ENCODE results near the gene MUC4.
"Not testable (repeated sequence)": the region's sequence is repeated elsewhere in the genome, so short reads cannot be mapped to it uniquely, and the experiment has no call there.

MUC4 gene

DNA sequence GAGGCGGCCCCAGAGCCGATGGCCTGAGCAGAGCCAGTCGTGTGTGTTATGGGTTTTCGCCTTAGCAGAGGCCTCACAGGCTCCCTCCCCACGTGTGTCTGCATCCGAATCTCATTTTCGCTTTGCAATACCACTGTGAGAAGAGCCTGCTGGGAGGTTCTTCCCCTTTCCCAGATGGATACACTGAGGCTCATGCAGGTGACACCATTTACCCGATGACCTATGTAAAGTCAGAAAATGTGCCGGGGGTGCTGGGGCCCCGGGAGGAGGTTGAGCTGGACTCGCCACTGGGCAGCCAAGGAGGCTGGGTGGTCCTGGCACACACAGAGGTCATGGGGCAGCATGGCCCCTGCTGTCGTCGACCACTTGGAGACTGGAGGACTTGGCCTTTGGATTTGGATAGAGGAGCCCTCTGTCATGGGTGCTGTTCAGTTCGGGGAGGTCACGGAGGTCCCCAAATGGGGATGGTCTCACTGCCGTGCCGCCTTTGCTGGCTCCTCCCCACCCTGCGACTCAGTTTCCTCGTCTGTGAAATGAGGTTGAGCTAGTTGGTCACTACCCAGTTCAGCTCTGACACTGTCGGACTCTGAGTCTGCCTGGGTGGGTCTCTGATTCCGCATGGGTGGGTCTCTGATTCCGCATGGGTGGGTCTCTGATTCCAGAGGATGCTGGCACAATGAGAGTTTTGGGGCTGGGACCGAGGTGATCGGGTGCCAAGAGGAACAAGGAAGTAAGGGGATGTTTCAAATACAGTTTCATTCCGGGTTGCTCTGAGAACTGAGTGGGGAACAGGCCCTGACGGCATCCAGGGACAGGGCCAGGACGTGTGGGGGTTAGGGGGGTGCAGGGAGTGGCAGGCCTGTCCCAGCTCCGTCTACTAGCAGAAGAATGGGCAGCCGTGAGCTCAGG lies 23.2 kb upstream of the MUC4 start:
- no peak for DNase-seq

DNA sequence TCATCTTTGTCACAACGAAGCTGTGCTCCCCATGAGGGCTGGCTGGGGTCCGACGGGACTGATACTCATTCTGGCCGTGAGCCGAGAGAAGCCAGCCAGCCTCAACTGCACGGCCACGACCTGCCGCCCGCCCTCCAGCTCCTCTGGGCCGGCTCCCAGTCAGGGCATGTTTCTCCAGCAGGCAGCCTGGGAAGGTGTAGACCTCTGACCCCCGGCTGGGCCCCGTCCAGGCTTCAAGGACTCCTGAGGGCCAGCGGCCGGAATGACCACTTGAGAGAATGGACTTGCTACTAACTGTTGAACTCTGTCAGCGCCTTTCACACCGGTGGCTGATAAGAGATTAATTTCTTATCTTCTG lies 18.1 kb upstream of the MUC4 start:
- DNase-seq, result no peak

DNA sequence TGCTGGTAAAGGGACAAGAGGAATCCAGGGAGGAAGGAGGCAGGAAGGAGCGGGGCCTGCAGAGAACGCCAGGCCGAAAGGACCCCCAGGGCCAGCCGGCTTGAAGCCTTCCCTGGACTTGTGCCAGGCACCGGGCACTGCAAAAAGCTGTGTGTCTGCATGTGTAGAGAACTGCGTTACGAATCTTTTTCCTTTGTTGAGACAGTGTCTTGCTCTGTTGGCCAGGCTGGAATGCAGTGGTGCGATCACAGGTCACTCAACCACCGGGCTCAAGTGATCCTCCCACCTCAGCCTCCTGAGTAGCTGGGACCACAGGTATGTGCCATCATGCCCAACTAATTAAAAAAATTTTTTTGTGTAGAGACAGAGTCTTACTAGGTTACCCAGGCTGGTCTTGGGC lies 17.0 kb upstream of the MUC4 start:
- DNase-seq, result no peak

DNA sequence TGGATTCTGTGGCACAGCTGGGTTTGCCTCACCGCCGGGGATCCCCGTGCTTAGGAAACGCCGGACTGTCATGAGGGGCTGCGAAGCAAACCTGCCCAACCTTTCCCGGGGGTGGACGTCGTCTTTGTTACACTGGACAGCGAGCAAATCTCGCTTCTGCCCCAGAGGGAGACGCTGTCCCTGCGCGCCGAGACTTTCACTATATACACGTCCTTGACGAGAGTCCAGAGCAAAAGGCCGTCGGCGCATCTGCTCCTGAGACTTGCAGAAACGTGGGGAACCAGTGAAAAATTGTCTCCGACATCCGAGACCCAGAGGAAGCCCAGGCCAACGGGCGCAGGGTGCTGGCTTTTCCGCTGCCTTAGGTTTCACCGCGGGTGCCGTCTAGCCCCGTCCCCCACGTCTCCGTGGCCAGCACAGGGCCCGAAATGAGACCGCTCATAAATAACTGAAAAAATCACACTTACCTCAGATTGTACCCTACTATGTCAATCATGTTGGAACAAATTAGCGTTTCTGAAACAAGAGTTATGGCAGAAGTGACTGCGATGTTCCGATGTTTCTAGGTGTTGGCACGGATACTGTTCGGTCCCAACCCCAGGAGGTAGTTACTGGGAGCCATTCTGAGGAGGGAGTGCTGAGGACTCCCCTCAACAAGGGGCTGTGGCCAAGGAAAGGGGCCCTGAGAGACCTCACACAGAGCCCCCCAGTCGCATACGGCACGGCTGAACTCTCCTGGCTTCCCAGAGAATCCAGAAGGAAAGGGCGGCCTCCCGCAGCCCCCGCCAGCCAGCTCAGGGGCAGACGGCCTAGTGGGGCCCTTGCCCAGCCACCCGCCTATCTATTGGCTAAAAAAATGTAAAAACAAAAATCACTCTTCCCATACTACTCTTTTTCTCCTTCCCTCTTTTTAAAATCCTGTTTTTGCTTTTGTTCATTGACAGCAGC lies 14.4 kb upstream of the MUC4 start:
- no peak for DNase-seq

DNA sequence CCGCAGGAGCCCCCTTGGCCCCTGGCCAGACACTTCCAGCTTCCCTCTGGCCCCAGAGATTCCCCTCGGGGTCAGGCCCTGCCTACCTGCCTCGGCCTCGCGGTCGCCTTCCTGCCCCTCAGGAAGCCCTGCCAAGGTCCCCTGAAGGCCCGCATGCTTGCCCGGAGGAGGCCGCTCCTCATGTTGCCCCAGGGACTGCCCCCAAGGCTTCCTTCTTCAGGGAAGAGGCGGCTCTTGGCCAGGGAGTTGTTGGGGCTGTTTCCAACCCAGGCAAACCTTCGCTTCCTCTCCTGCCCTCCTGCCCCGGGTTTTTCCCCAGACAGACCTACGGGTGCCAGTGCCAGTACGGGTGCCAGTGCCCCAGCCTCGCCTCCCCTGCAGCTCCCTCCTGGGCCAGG lies 13.5 kb upstream of the MUC4 start:
- DNase-seq, result no peak

DNA sequence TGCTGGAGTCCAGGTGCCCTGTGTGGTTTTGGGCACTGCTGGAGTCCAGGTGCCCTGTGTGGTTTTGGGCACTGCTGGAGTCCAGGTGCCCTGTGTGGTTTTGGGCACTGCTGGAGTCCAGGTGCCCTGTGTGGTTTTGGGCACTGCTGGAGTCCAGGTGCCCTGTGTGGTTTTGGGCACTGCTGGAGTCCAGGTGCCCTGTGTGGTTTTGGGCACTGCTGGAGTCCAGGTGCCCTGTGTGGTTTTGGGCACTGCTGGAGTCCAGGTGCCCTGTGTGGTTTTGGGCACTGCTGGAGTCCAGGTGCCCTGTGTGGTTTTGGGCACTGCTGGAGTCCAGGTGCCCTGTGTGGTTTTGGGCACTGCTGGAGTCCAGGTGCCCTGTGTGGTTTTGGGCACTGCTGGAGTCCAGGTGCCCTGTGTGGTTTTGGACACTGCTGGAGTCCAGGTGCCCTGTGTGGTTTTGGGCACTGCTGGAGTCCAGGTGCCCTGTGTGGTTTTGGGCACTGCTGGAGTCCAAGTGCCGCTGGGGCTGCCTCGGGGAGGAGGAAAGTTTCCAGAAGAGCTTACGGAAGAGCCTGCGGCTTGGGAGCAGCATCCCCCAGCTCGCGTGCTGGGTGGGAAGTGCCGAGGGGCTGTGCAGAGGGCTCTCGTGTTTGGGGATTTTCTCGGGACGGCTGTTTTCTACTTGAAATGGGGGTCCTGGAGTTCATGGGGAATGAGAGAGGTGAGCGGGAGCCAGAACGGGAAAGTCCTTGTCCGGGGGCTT lies 12.9 kb upstream of the MUC4 start:
- not testable (repeated sequence) for DNase-seq

DNA sequence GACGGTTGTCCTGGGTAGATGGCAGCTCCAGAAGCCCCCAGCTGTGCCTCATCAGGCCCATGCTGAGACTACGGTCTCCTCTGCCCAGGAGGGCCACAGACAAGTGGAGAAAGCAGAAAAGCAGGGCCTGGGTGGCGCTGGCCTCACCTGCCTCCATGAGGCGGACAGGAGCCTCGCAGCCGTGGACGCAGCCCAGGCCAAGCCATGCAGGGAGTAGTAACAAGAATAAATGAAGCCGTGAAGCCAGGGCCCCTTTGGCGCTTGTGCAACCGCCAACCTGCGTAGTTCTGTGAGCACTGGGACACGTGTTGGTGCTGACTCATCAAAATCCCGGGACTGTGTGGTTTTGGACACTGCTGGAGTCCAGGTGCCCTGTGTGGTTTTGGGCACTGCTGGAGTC lies 12.3 kb upstream of the MUC4 start:
- DNase-seq, result no peak

DNA sequence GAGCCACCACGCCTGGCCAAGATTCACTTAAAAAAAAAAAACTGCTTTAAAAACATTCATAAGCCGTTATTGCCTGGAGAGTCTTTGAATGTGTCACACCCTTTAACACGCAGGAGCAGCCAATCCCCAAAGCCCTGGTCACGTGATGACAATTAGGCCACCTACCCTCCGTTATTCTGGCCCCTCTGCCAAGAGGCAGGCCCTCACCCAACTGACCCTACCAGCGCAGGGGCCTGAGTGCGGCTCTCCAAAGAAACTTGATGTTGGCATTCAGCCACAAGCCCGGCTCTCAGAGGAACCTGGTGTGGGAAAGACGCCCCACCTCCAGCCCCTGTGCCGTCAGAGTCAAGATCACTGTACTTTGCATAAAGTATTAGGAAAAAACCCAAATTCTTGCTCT lies 11.6 kb upstream of the MUC4 start:
- DNase-seq, result no peak

DNA sequence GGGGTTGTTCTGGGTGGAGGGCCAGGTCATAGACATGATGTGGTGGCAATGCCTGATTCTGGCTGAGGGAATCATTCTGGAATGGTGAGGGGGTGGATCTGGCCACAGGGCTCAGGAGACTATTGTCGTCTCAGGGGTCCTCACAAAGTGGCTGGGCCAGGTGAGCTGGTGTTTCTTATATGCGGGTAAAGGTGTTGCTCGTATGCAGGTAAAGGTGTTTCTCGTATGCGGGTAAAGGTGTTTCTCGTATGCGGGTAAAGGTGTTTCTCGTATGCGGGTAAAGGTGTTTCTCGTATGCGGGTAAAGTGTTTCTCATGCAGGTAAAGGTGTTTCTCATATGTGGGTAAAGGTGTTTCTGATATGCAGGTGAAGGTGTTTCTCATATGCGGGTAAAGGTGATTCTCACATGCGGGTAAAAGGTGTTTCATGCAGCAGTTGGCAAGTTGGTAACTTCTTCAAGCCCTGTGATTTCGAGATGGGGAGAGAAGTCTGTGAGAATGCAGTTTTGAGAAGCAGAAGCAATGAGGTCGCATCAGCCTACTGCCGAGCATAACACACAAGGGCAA lies 10.5 kb upstream of the MUC4 start:
- no peak for DNase-seq

DNA sequence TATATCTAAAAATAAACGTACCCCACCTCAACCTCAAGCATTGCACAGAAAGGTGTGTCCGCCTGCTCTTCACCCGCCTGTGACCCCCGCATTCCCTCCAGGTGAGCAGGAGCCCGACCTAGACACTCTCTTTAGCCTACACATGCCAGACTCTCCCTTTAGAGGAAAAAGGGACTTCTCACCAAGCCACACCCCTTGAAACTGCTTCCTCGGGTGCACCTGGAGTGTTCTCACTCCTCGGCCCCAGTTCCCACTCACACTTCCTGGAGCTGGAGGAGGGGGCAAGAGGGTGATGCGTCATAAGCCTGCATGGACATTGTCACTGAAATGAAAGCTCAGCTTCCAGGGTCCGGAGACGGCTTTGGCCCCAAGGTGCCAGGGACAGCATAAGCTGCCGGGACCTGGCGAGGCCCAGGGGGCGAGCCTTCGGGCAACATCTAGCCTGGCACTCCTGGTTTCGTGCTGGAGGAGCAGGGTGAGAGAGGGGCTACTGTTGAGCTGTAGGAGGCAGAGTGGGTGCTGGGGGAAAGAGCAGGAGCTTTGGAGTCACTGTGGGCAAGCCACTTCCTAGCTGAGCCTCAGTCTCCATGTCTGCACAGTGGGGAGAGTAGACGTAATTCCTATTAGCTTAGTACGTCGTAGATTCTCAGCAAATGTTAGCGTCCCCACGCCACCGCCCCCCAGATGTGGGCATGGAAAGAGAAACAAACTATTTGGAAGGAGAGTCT lies 9.8 kb upstream of the MUC4 start:
- no peak for DNase-seq

DNA sequence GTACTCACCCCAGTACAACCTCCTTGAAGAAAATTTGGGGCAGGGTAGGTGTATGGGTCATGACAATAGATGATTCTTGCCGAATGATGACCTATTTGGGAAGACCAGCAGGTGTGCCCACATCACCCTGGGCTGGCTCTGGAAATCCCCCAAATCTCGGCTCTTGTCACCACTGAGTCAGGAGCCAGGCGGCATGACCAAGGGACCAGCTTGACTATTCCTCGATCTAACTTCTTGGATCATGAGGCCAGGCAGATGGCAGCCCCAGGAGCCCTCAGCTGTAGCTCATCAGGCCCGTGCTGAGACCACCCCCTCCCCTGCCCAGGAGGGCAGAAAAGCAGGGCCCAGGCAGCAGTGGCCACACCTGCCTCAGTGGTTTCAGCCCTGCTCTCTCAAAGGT lies 9.2 kb upstream of the MUC4 start:
- no peak for DNase-seq

DNA sequence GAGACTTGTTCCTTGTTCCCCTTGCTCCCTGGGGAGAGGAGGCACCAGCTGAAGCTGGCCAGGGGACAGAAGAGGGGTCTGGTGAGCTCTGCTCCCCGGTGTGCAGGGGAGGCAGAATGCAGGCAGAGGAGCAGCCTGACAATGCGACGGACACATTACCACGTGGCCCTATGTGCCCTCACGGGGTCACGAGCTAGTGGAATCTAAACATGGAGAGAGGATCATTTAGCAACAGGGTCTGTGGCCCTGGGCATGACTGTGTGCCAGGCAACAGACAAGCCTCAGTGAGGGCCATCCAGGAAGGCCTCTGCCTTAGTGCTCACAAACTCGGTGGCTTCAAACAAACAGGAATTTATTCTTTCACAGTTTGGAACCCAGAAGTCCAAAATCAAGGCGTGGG lies 8.5 kb upstream of the MUC4 start:
- no peak for DNase-seq

DNA sequence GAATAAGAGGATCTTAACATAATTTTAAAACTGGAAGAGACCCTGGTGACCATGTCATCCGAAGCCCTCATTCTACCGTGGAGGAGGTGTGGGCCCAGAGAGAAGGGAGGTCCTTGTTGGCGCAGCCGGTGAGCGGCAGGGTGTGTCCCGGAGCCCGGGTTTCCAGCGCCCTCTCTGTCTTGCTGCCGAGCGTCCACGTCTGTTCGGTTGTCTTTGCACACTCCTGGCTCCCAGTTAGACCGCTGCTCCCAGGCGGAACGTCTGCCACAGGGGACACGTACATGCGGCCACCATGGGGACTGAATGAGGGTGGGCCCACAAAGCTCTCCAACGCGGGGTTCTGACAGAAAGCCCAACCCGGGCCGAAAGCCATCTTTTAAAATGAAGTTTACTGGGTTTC lies 6.6 kb upstream of the MUC4 start:
- DNase-seq, result no peak

DNA sequence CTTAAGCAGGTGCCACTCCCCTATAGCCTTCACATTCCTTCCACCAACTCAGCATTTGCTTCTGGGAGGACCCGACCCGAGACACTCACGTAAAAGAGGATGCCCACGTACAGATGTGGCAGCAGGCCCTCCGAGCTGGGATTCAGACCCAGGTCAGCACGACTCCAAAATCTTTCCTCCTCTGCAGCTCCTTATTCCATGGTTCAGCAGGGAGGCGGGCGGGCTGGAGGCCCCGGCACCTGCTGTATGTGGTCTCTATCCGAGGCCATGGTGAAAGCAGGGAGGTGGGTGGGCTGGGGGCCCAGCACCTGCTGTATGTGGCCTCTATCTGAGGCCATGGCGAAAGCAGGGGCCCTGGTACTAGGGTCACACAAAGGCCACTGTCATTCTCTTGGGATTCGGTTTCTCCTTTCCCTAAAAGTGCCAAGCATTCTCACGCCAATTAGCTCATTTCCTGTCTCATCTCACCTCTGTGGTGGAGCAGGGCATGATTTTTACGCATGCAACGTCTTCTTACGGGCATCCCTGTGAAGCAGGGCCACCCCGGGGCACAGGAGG lies 5.9 kb upstream of the MUC4 start:
- DNase-seq, result no peak

DNA sequence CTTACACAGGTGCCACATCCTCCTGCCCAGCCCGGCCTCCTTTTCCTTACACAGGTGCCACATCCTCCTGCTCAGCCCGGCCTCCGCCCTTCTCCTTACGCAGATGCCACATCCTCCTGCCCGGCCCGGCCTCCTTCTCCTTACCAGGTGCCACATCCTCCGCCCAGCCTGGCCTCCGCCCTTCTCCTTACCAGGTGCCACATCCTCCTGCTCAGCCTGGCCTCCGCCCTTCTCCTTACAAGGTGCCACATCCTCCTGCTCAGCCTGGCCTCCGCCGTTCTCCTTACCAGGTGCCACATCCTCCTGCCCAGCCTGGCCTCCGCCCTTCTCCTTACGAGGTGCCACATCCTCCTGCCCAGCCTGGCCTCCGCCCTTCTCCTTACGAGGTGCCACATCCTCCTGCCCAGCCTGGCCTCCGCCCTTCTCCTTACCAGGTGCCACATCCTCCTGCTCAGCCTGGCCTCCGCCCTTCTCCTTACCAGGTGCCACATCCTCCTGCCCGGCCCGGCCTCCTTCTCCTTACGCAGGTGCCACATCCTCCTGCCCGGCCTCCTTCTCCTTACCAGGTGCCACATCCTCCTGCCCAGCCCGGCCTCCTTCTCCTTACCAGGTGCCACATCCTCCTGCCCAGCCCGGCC lies 4.7 kb upstream of the MUC4 start:
- DNase-seq, result not testable (repeated sequence)

DNA sequence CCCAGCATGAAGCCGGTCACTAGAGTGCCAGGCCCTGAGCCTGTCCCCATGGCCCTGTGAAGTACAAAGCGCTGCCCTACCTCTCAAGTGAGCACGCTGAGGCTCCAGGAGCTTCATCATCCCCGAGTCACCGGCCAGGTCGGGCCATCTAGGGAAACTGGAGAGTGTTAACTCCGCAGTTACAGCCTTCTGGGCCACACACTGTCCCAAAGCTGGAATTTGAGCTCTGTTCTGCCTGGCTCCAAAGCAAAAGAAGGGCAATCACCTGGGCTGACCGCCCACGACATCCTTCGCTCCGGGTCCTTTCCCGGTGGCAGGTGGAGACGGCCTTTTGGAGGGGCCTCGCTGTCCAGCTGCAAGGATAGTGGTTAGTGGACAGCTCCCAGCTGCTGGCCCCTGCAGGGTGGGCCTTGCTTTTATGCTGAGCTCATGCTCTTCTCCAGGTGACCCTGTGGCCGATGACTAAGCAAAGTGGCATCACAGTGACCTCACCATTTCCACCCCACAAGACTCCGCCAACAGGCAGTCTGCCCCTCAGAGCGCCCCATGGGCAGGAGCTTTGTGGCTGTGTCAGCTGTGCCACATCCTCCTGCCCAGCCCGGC lies 3.5 kb upstream of the MUC4 start:
- no peak for DNase-seq

DNA sequence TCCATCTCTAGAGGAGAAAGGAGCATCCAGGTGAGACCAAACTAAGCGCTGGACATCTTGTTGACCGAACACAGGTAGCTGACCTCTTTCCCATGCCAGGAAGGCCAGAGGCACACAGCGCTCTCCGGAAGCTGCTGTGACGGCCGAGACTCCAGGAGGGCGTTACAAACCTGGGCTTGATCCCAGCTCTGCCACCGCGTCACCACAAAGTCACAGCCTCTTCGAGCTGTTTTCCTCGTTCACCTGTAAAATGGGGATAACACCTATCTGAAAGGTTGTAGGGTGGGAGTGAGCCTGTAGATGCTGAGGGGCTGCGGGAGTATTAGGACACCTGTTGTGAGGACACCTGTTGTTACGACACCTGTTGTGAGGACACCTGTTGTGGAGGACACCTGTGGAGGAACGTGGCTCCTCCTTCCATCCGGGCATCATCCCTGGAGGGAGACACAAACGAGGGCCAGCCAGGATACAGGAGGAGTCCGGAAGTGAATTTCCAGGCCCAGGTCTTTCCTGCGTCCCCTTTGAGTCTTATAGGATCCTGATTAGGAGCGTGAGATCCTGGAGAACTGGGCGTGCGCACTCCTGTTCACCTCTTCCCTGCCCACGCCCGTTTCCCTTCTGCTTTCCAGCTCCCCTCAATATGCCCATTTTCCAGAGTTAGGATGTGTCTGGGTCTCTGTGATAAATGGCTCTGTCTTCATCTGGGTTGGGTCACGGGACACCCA lies 2.3 kb upstream of the MUC4 start:
- no peak for DNase-seq

DNA sequence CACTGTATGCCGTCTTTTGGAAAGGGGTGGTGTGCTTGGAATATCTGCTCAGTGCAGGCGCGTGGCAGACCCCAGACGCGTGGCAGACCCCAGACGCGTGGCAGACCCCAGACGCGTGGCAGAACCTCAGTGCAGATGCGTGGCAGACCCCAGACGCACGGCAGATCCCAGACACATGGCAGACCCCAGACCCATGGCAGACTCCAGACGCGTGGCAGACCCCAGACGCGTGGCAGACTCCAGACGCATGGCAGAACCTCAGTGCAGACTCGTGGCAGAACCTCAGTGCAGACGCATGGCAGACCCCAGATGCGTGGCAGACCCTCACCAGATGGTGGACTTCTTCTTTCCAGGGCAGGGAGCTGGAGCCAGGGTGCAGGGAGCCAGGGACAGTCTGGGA lies 637 bp upstream of the MUC4 start:
- no peak for DNase-seq

DNA sequence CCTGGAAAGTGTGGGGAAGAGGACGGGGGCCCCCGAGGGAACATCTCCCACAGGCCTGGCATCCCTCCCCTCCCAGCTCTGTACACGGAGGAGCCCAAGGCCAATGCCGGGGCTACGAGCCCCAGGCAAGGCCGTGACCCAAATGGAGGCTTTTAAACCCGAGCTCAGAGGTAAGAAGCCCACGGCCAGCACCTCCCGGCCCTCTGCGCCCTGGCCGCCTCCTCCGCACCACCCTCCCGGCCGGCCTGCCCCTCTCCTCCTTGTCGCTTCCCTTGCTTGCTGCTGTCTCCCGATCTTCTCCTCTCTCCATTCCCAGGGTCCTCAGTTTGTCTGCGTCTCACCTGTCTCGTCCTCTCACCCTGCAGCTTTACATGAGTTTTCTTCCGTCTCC lies 1.3 kb downstream of the MUC4 start:
- DNase-seq, result no peak

DNA sequence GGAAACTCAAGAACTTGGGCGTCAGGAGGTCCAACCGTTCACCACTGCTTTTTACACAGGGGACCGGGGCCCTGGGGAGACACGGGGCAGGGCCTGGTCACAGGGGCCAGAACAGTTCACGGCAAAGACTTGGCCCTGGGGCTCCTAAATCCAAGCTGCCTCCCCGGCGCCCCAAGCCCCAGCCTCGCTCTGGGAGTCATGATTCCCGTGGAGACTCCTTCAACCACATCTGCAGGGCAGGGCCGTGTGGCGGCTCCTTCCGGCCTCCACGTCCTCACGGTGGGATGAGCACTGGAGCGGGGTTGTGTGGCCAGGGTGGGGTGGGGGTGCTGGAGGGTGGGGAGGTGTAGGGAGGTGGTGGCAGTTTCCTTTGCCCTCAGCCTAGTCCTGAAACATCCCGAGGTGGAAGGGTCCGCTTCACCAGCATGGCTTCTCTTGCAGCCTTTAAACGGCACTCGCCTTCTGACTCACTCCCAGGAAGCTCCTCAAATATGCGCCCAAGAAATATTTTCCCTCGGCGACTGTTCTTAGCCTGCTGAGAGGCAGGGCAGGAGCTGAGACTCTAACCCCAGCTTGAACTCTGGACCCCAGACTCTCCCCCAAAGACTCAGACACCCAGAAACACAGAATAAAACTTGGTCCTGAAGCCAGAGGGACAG lies 1.8 kb downstream of the MUC4 start:
- no peak for DNase-seq

All from activated effector memory CD4-positive, alpha-beta T cell treated with anti-CD3 and anti-CD28 coated beads, Interleukin-2, amount 50 U/mL, for 16 hours (primary cell).